ENCODE results near the gene AVPI1. TPM values are rescaled to one million over a fixed set of nuclear protein-coding genes. Genes with fewer than 3 reads are reported as not detected.

The AVPI1 gene
- total RNA-seq, 1 donor, result 101 TPM

DNA sequence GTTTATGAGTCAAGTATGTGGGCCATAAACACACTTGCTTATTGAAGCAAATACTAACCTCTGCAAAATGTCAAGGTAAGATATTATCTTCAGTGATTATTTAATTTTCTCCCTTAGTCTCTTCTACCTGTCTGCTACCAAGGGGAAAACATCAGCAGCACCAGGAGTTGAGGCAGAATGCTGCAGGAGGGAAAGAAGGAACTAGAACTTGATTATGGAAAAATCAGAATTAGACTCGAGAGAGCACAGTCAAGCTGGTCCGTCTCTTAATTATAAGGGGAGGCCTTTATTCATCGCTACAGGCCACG is 45.0 kb upstream of the AVPI1 start:
- peaks cover 5% of the 10 kb centered on the region for H3K4me1 ChIP-seq (ENCODE audit: insufficient read depth, low read length)
- no peak overlapping the region for H3K4me2 ChIP-seq (ENCODE audit: insufficient read depth, low read length)
- H3K4me3 ChIP-seq (ENCODE audit: insufficient read depth, low read length), result no peak overlapping the region
- DNase-seq (ENCODE audit: insufficient read length, low spot score, missing footprints), result no peak
- H3K27ac ChIP-seq (ENCODE audit: low read depth, low read length), result no peak overlapping the region
- H4K20me1 ChIP-seq (ENCODE audit: insufficient read depth, low read length), result no peaks in the 10 kb centered on the region
- no peak overlapping the region for H2AFZ ChIP-seq (ENCODE audit: low read length)
- H3K79me2 ChIP-seq (ENCODE audit: insufficient read depth, low read length), result no peaks in the 10 kb centered on the region
- TF ChIP-seq, protein P1, sequence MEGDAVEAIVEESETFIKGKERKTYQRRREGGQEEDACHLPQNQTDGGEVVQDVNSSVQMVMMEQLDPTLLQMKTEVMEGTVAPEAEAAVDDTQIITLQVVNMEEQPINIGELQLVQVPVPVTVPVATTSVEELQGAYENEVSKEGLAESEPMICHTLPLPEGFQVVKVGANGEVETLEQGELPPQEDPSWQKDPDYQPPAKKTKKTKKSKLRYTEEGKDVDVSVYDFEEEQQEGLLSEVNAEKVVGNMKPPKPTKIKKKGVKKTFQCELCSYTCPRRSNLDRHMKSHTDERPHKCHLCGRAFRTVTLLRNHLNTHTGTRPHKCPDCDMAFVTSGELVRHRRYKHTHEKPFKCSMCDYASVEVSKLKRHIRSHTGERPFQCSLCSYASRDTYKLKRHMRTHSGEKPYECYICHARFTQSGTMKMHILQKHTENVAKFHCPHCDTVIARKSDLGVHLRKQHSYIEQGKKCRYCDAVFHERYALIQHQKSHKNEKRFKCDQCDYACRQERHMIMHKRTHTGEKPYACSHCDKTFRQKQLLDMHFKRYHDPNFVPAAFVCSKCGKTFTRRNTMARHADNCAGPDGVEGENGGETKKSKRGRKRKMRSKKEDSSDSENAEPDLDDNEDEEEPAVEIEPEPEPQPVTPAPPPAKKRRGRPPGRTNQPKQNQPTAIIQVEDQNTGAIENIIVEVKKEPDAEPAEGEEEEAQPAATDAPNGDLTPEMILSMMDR (IDR thresholded peaks at IDR 0.05; ENCODE audit: extremely low read depth, low read depth, low read length), result no peak
- no peaks in the 10 kb centered on the region for H3K27me3 ChIP-seq (ENCODE audit: insufficient read depth, low read length)
- no peaks in the 10 kb centered on the region for H3K9me3 ChIP-seq (ENCODE audit: low read depth, low read length)
- H3K36me3 ChIP-seq (ENCODE audit: insufficient read depth, low read length), result no peaks in the 10 kb centered on the region

DNA sequence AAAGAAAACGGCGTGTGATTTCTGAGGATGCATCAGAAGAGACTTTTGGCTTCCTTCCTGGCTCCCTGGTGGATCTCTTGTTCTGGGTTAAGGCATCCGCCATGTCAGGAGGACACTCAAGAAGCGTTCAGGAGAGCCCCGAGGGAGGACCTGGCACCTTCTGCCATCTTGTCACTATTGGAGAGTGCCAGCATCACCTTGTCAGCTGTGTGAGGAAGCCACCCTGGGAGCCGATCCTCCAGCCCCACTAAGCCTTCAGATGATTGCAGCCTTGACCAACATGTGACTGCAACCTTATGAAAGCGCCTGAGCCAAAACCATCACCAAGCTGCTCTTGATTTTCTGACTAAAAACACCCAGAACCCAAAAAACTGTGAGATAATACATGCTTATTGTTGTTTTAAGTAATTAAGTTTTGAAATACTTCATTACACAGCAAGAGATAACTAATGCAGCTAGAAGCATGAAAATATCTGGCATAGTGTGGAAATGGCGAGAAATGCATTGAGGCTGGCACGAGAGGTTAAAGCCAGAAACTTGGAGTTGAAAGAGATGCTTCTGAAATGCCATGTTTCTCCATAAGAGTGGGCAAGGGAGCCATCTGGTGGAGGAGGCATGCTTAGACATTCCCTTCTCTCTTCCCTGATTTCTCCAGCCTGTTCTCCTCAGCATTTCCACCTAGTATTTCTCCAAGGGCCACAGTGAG is 44.5 kb upstream of the AVPI1 start:
- Histone ChIP-seq H2AFZ (ENCODE audit: low read length) (peak overlapping the region; percentile 50), H3K79me2 (ENCODE audit: insufficient read depth, low read length) (no peaks in the 10 kb centered on the region), H3K9me3 (ENCODE audit: low read depth, low read length) (no peaks in the 10 kb centered on the region), H3K4me1 (ENCODE audit: insufficient read depth, low read length) (peaks cover 5% of the 10 kb centered on the region), H3K27ac (ENCODE audit: low read depth, low read length) (no peak overlapping the region), H4K20me1 (ENCODE audit: insufficient read depth, low read length) (no peaks in the 10 kb centered on the region), H3K27me3 (ENCODE audit: insufficient read depth, low read length) (no peaks in the 10 kb centered on the region), H3K4me3 (ENCODE audit: insufficient read depth, low read length) (no peak overlapping the region), H3K4me2 (ENCODE audit: insufficient read depth, low read length) (peak overlapping the region; percentile 8), H3K36me3 (ENCODE audit: insufficient read depth, low read length) (no peaks in the 10 kb centered on the region)
- DNase-seq (ENCODE audit: insufficient read length, low spot score, missing footprints), result peak; percentile 90
- TF ChIP-seq, protein P1 (IDR thresholded peaks at IDR 0.05; ENCODE audit: extremely low read depth, low read depth, low read length), result peak; percentile 95

DNA sequence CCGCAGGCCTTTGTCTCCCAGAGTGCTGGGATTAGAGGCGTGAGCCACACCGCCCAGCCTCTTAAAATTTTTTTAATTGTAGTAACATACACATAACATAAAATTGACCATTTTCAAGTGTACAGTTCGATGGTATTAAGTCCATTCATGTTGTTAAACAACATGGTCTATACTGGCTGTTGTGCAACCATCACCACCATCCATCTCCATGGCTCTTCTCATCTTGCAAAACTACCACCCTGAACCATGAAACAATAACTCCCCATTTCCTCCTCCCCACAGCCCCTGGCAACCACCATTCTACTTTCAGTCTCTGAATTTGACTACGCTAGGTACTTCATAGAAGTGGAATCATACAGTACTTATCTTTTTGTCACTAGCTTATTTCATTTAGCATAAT is 42.0 kb upstream of the AVPI1 start:
- no peaks in the 10 kb centered on the region for H4K20me1 ChIP-seq (ENCODE audit: insufficient read depth, low read length)
- H3K36me3 ChIP-seq (ENCODE audit: insufficient read depth, low read length), result no peaks in the 10 kb centered on the region
- no peak overlapping the region for H3K4me2 ChIP-seq (ENCODE audit: insufficient read depth, low read length)
- peaks cover 9% of the 10 kb centered on the region for H3K4me1 ChIP-seq (ENCODE audit: insufficient read depth, low read length)
- DNase-seq (ENCODE audit: insufficient read length, low spot score, missing footprints), result no peak
- H3K79me2 ChIP-seq (ENCODE audit: insufficient read depth, low read length), result no peaks in the 10 kb centered on the region
- no peaks in the 10 kb centered on the region for H3K27me3 ChIP-seq (ENCODE audit: insufficient read depth, low read length)
- no peak overlapping the region for H3K27ac ChIP-seq (ENCODE audit: low read depth, low read length)
- TF ChIP-seq, protein P1 (IDR thresholded peaks at IDR 0.05; ENCODE audit: extremely low read depth, low read depth, low read length), result no peak
- no peaks in the 10 kb centered on the region for H3K9me3 ChIP-seq (ENCODE audit: low read depth, low read length)
- H2AFZ ChIP-seq (ENCODE audit: low read length), result no peak overlapping the region
- no peak overlapping the region for H3K4me3 ChIP-seq (ENCODE audit: insufficient read depth, low read length)

DNA sequence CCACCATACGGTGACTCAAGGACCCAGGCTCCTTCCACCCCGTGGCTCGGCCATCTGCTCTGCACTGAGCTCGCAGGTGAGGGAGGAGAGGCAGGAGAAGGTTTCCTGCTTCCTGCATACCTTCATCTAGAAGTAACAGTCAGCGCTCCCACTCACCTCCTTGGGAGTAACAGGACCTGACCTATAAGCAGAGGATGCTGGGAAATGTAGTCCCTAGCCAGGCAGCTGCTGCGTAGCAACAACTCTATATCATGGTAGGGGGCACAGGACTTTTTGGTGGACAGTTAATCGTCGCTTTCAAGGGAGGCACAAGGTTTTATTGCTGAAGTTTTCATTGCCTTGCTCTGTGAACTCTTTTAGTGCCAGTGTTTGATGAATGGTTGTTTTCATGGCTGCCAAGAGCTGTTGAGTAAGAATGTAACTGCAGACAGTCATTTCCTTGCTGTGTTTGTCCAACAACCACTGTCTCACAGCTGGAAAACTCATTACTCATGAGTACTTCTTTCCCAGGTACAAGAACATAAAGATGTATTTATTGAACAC is 39.7 kb upstream of the AVPI1 start:
- H3K4me2 ChIP-seq (ENCODE audit: insufficient read depth, low read length), result peak overlapping the region; percentile 86
- H3K27me3 ChIP-seq (ENCODE audit: insufficient read depth, low read length), result no peaks in the 10 kb centered on the region
- DNase-seq (ENCODE audit: insufficient read length, low spot score, missing footprints), result peak; percentile 85
- no peaks in the 10 kb centered on the region for H4K20me1 ChIP-seq (ENCODE audit: insufficient read depth, low read length)
- no peaks in the 10 kb centered on the region for H3K36me3 ChIP-seq (ENCODE audit: insufficient read depth, low read length)
- no peaks in the 10 kb centered on the region for H3K9me3 ChIP-seq (ENCODE audit: low read depth, low read length)
- peaks cover 9% of the 10 kb centered on the region for H3K4me1 ChIP-seq (ENCODE audit: insufficient read depth, low read length)
- peak overlapping the region; percentile 67 for H3K27ac ChIP-seq (ENCODE audit: low read depth, low read length)
- H2AFZ ChIP-seq (ENCODE audit: low read length), result peak overlapping the region; percentile 82
- no peaks in the 10 kb centered on the region for H3K79me2 ChIP-seq (ENCODE audit: insufficient read depth, low read length)
- peak overlapping the region; percentile 64 for H3K4me3 ChIP-seq (ENCODE audit: insufficient read depth, low read length)
- TF ChIP-seq, protein P1 (IDR thresholded peaks at IDR 0.05; ENCODE audit: extremely low read depth, low read depth, low read length), result no peak

Data from osteoblast (primary cell).